GM21360 (cell line): Measurements from ENCODE around the gene TNS3.

Experiments used
- ATAC-seq: cut with Tn5 transposase; IDR thresholded peaks from one replicate; pipeline ENCODE4 v1.9.1; 2021; ENCODE audit warnings: mild to moderate bottlenecking, moderate library complexity; ENCODE audit not compliant: unreplicated experiment

TNS3 gene

GRCh38 chr7:47568056-47568455 is 13.9 kb downstream of the TNS3 start:
- ATAC-seq = no peak

GRCh38 chr7:47565640-47566250 is 16.2 kb downstream of the TNS3 start:
- ATAC-seq = no peak

GRCh38 chr7:47563521-47563920 is 18.4 kb downstream of the TNS3 start:
- ATAC-seq = no peak

- no peak for ATAC-seq
Measured at GRCh38 chr7:47561715-47562446, 20.0 kb downstream of the TNS3 start.

- ATAC-seq = no peak
Measured at GRCh38 chr7:47559306-47560220, 22.3 kb downstream of the TNS3 start.

- no peak for ATAC-seq
Measured at GRCh38 chr7:47557694-47558670, 23.9 kb downstream of the TNS3 start.

- ATAC-seq = no peak
Measured at GRCh38 chr7:47557317-47557693, 24.6 kb downstream of the TNS3 start.

- ATAC-seq = no peak
Measured at GRCh38 chr7:47556511-47557180, 25.3 kb downstream of the TNS3 start.

GRCh38 chr7:47553309-47553708 is 28.6 kb downstream of the TNS3 start:
- ATAC-seq = no peak

- ATAC-seq = peak; percentile 98
Measured at GRCh38 chr7:47552621-47553020, 29.3 kb downstream of the TNS3 start.

GRCh38 chr7:47551668-47552440 is 30.1 kb downstream of the TNS3 start:
- no peak for ATAC-seq

GRCh38 chr7:47550788-47551470 is 31.0 kb downstream of the TNS3 start:
- no peak for ATAC-seq

- ATAC-seq = no peak
Measured at GRCh38 chr7:47549916-47550315, 32.0 kb downstream of the TNS3 start.

GRCh38 chr7:47549397-47549796 is 32.5 kb downstream of the TNS3 start:
- ATAC-seq = no peak

- ATAC-seq = no peak
Measured at GRCh38 chr7:47548546-47548945, 33.4 kb downstream of the TNS3 start.

- no peak for ATAC-seq
Measured at GRCh38 chr7:47546733-47547494, 35.0 kb downstream of the TNS3 start.

- no peak for ATAC-seq
Measured at GRCh38 chr7:47546171-47546570, 35.7 kb downstream of the TNS3 start.

GRCh38 chr7:47544416-47544815 is 37.5 kb downstream of the TNS3 start:
- no peak for ATAC-seq
